Body of pancreas (tissue), 4 donors: ENCODE results near the gene GATAD2B. TPM values are rescaled to one million over a fixed set of nuclear protein-coding genes. Genes with fewer than 3 reads are reported as not detected.

Experiments used
- ATAC-seq: fragments of 150-250 bp; one replicate; pipeline ENCODE4 v1.9.1; 2016
- DNase-seq, 4 donors: peaks; one replicate each; pipeline ENCODE4 v3.0.0-alpha.2; 2019
- H3K27ac ChIP-seq, 4 donors: fragments of 200-600 bp; sonication (generic); 1 replicate in 3 of 4; 2 replicates in 1 of 4; pipeline versions ENCODE4 v1.5.1 to v1.6.1; 2016 to 2019; ENCODE audit warnings: mild to moderate bottlenecking in 1 of 4, mixed read lengths in 1 of 4, moderate library complexity in 1 of 4
- H3K27me3 ChIP-seq, 2 donors: fragments of 200-600 bp; sonication (generic); one replicate each; pipeline ENCODE4 v1.6.0; 2016; ENCODE audit warnings: mild to moderate bottlenecking in 1 of 2
- H3K36me3 ChIP-seq, 2 donors: fragments of 200-600 bp; sonication (generic); replicated peaks in 1 of 2; 2 replicates each; pipeline ENCODE4 v1.5.1; 2016; ENCODE audit warnings: low read depth in 2 of 2; ENCODE audit not compliant: insufficient read depth in 1 of 2
- H3K4me1 ChIP-seq: fragments of 200-600 bp; sonication (generic); one replicate; pipeline ENCODE4 v1.6.0; 2016
- H3K4me3 ChIP-seq, 2 donors: fragments of 200-600 bp; sonication (generic); 1 replicate in 1 of 2; 2 replicates in 1 of 2; pipeline ENCODE4 v1.5.1; 2016 to 2019
- H3K9me3 ChIP-seq, 3 donors: fragments of 200-600 bp; sonication (generic); 1 replicate in 2 of 3; 2 replicates in 1 of 3; pipeline ENCODE4 v1.5.1; 2016
- CTCF ChIP-seq, 7 experiments: fragments of 450-650 bp in 4 of 7; fragments of 200-600 bp in 3 of 7; sonication (generic) in 3 of 7; IDR thresholded peaks; one replicate each; pipeline ENCODE4 v1.5.1; 2016 to 2019; ENCODE audit warnings: antibody characterized with exemption in 7 of 7
- POLR2A ChIP-seq, 3 donors: fragments of 450-650 bp; IDR thresholded peaks; one replicate each; pipeline ENCODE4 v1.6.1; 2016; ENCODE audit warnings: antibody characterized with exemption in 3 of 3, mild to moderate bottlenecking in 2 of 3
- WGBS, 2 donors: methylation state at CpG; one replicate each; pipeline ENCODE4 v1.1.5; 2017; 5-methylcytosine and 5-hydroxymethylcytosine counted together
- intact Hi-C: fragments of 100-400 bp; cut with DNase I; formaldehyde crosslinking; loops from one replicate; pipeline ENCODE4 v1.15.1; 2023
- total RNA-seq, 2 donors: library from RNA; depleted of rRNA; stranded (reverse); fragments of >200 nt; gene quantifications; one replicate each; pipeline ENCODE4 v1.1.0, GENCODE V29; 2016

GATAD2B gene
- total RNA-seq, 2 donors from 2014 or later, result 7.8 to 12.5 TPM

- 89% methylated on average over 14 of the region's 14 CpGs; no CpG with 5 or more reads in 1 of the 2 donors for WGBS, 2 donors
- ATAC-seq (no peak), DNase-seq (no peak)
- H3K27ac ChIP-seq, result no peak overlapping the region
- intact Hi-C loops, result no loop called here
- H3K27me3 ChIP-seq, result no peaks in the 10 kb centered on the region
- no peaks in the 10 kb centered on the region for H3K4me1 ChIP-seq
- no peaks in the 10 kb centered on the region for H3K9me3 ChIP-seq
- peaks cover 5 to 30% of the 10 kb centered on the region in 2 donors for H3K36me3 ChIP-seq
- no peak overlapping the region for H3K4me3 ChIP-seq
- TF ChIP-seq POLR2A (IDR thresholded peaks at IDR 0.05) (no peak), CTCF (IDR thresholded peaks at IDR 0.05) (no peak)
Measured at GRCh38 chr1:153933430-153933829, 10.7 kb upstream of the GATAD2B start.

GRCh38 chr1:153932156-153933131, 9.7 kb upstream of the GATAD2B start:
- WGBS, 2 donors, result 94 to 96% methylated on average over 6 to 18 of the region's 18 CpGs
- no peak for ATAC-seq
- Histone ChIP-seq H3K36me3 (peaks cover 5 to 28% of the 10 kb centered on the region in 2 donors), H3K4me1 (no peaks in the 10 kb centered on the region), H3K4me3 (no peak overlapping the region), H3K27ac (no peak overlapping the region), H3K9me3 (no peaks in the 10 kb centered on the region), H3K27me3 (no peaks in the 10 kb centered on the region)
- DNase-seq, result no peak
- intact Hi-C loops, result no loop called here
- TF ChIP-seq POLR2A (IDR thresholded peaks at IDR 0.05) (no peak), CTCF (IDR thresholded peaks at IDR 0.05) (no peak)

- Histone ChIP-seq H3K27ac (no peak overlapping the region), H3K4me1 (no peaks in the 10 kb centered on the region), H3K4me3 (no peak overlapping the region), H3K36me3 (peaks cover 0 to 19% of the 10 kb centered on the region in 2 donors), H3K27me3 (no peaks in the 10 kb centered on the region), H3K9me3 (no peaks in the 10 kb centered on the region)
- ATAC-seq (no peak), DNase-seq (no peak)
- WGBS, 2 donors, result 81 to 84% methylated on average over 11 to 14 of the region's 14 CpGs
- intact Hi-C loops, result no loop called here
- TF ChIP-seq CTCF (IDR thresholded peaks at IDR 0.05) (no peak), POLR2A (IDR thresholded peaks at IDR 0.05) (no peak)
Measured at GRCh38 chr1:153929981-153930948, 7.5 kb upstream of the GATAD2B start.

GRCh38 chr1:153929426-153929825, 6.7 kb upstream of the GATAD2B start:
- no peaks in the 10 kb centered on the region for H3K27me3 ChIP-seq
- H3K27ac ChIP-seq, result no peak overlapping the region
- ATAC-seq, result no peak
- H3K4me1 ChIP-seq, result no peaks in the 10 kb centered on the region
- no peak overlapping the region for H3K4me3 ChIP-seq
- H3K9me3 ChIP-seq, result no peaks in the 10 kb centered on the region
- 81 to 91% methylated on average over 5 of the region's 5 CpGs for WGBS, 2 donors
- H3K36me3 ChIP-seq, result peaks cover 0 to 19% of the 10 kb centered on the region in 2 donors
- TF ChIP-seq POLR2A (IDR thresholded peaks at IDR 0.05) (no peak), CTCF (IDR thresholded peaks at IDR 0.05) (no peak)
- intact Hi-C loops, result no loop called here
- no peak for DNase-seq
